Measurements from ENCODE around the gene UBR2.

UBR2 gene

GRCh38 chr6:42563697-42564505, at the start of gene UBR2:
Gene UBR2, plus strand, starts transcription at chr6:42564029. Its CDS starts 291 bp downstream, at chr6:42564320.
- peak; percentile 96 for DNase-seq

GRCh38 chr6:42514745-42515144, 49.1 kb upstream of the UBR2 start:
- DNase-seq, result no peak

- DNase-seq, result no peak
Observed at GRCh38 chr6:42519779-42520178, 44.0 kb upstream of the UBR2 start.

GRCh38 chr6:42520786-42521607, 42.8 kb upstream of the UBR2 start:
- DNase-seq, result peak; percentile 33

- no peak for DNase-seq
Observed at GRCh38 chr6:42522036-42522435, 41.8 kb upstream of the UBR2 start.

GRCh38 chr6:42522942-42523814, 40.7 kb upstream of the UBR2 start:
- DNase-seq, result no peak

- DNase-seq, result no peak
Observed at GRCh38 chr6:42525206-42525605, 38.6 kb upstream of the UBR2 start.

GRCh38 chr6:42526616-42527015, 37.2 kb upstream of the UBR2 start:
- DNase-seq, result no peak

GRCh38 chr6:42527204-42527603, 36.6 kb upstream of the UBR2 start:
- no peak for DNase-seq

- DNase-seq, result no peak
Observed at GRCh38 chr6:42530296-42530695, 33.5 kb upstream of the UBR2 start.

- no peak for DNase-seq
Observed at GRCh38 chr6:42530751-42531150, 33.1 kb upstream of the UBR2 start.

- peak; percentile 16 for DNase-seq
Observed at GRCh38 chr6:42532038-42532669, 31.7 kb upstream of the UBR2 start.

- no peak for DNase-seq
Observed at GRCh38 chr6:42533794-42534193, 30.0 kb upstream of the UBR2 start.

GRCh38 chr6:42537536-42537935, 26.3 kb upstream of the UBR2 start:
- DNase-seq, result no peak

- no peak for DNase-seq
Observed at GRCh38 chr6:42539135-42539534, 24.7 kb upstream of the UBR2 start.

- DNase-seq, result no peak
Observed at GRCh38 chr6:42545226-42545773, 18.5 kb upstream of the UBR2 start.

- DNase-seq, result peak; percentile 92
Observed at GRCh38 chr6:42547407-42548329, 16.2 kb upstream of the UBR2 start.

- no peak for DNase-seq
Observed at GRCh38 chr6:42550277-42550676, 13.6 kb upstream of the UBR2 start.

- no peak for DNase-seq
Observed at GRCh38 chr6:42551217-42551616, 12.6 kb upstream of the UBR2 start.

GRCh38 chr6:42552380-42552779, 11.4 kb upstream of the UBR2 start:
- DNase-seq, result no peak

All from stimulated activated CD4-positive, alpha-beta T cell treated with anti-CD3 and anti-CD28 coated beads, Interleukin-15, amount 100 ng/mL, for 24 hours (primary cell).